DMS114 treated with DMSO at 0.1 percent for 48 hours (cell line): Measurements from ENCODE around the gene IDUA.

Experiments
- DNase-seq: peaks from one replicate; lab custom pipeline; 2025; ENCODE audit not compliant: unreplicated experiment; lab: John Stamatoyannopoulos, UW

The IDUA gene

DNA sequence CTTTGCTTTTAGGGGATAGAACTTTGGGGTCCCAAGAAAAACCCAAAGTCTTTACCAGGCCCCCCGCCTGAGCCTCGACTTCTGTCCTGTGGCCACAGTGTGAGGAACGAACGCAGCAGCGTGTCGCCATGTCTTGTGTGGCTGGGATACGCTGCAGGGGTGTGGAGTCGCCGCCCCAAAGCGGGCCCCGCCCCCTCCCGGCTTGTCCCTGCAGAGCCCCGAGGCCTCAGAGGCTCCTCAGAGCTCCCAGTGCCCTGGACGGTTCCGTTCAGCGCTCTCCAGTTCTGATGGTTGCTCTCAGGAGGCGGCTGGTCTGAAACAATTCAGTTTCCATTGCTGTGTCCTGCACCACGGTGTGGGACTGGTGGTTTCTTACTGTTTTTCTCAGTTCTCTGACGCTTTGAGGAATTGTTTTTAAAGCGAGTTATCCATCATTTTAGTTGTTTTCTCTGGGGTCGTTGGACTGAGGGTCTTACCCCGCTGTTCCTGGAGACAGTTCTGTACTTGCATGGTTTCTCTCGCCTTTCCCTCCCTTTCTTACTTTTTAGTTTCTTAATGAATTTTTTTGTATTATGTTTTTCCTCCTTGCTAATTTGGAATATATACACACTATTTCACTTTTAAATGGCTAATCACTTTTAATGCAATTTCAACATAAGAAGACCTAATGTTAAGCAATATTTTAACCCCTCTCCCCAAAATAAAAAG, 1.6 kb upstream of the IDUA start:
- no peak for DNase-seq

DNA sequence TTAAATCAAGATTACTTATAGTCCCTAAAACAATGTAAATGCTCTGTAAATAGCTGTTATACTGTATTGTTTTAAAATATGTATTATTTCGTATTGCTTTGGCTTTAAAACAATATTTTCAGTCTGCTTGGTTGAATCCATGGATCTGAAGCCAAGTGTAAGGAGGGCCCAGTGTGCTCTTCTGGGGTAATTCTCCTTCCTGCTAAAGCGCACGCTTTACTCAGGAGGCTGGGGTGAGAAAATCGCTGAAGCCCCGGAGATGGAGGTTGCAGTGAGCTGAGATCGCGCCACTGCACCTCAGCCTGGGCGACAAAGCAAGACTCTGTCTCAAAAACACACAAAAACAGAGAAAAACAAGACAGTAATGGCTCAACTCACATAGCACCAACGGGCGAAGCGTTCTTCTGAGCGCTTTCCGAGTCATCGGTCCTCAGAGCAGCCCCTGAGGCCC, 391 bp upstream of the IDUA start:
- DNase-seq = no peak

DNA sequence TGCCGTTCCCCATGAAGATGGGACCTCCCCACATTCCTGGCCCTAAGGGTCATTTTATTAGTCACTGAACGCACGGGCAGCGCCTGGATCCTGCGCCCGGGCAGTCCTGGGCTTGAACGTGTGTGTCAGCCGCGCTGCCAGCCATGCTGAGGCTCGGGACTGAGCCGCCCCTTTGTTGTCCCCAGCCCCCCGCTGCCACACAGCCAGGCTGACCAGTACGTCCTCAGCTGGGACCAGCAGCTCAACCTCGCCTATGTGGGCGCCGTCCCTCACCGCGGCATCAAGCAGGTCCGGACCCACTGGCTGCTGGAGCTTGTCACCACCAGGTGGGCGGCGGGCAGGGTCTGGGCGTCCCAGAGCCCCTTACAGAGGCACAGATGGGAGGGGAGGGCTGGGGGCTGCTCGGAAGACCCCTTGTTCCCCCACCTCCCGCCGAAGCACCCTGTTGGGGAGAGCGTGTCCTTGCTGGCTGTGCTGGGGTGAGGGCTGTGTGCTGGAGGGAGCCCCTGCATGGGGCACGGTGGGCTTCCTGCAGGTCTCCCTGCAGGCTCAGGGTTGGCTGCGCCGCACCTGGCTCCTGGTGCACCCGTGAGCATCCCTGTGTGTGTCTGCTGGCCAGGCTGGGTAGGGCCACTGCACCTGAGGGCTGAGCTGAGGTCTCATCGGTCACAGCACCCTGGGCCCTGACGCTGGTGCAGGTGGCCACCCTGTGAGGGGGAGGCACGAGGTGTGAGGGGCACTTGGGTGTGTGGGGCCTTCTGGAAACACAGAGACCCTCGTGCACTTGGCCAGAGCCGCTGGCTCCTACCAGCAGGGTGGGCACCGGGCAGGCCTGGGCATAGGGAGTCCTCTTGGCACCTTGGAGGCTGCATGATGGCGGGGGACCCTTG, 1.0 kb downstream of the IDUA start:
- no peak for DNase-seq

DNA sequence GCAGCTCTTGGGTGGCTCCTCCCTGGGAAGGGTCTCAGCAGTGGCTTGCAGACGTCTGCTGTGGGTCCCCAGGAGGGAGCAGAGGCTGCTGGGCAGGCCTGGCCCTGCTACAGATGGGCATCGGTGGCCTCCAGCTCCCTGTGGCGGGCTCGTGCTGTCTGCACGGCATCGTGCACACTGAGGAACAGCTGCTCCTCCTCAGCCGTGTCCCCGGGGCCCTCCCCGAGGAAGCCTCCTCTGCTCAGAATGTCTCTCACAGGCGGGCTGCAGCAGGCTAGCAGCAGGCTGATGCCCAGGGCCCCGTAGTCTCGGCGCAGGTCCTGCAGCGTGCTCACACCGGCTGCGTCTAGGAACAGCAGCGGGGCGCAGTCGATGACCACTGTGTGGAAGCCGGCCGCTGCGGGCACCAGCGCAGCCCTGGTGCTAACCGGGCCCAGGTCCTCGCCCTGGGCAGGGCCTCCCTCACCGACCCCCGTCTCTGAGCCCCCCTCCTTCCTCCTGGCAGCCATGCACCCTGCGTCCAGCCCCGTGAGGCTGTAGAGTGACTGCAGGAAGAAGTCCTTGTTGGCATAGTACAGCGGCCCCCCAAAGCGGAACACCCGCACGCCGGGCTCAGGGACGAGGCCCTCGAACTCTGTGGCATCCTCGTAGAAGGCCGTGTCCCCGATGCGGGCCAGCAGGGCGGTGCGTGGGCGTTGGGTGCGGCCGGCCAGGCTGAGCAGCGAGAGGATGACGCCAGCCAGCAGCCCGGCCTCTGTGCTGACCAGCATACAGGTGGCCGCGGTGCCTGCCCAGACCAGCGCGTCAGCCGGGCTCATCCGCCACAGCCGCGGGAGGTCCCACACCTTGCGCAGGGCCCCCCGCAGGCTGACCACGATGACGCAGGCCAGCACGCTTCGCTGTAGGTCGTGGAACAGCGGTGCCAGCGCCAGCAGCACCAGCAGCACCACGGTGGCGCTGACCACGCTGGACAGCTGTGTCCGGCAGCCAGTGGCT, 2.2 kb downstream of the IDUA start:
- DNase-seq = no peak

DNA sequence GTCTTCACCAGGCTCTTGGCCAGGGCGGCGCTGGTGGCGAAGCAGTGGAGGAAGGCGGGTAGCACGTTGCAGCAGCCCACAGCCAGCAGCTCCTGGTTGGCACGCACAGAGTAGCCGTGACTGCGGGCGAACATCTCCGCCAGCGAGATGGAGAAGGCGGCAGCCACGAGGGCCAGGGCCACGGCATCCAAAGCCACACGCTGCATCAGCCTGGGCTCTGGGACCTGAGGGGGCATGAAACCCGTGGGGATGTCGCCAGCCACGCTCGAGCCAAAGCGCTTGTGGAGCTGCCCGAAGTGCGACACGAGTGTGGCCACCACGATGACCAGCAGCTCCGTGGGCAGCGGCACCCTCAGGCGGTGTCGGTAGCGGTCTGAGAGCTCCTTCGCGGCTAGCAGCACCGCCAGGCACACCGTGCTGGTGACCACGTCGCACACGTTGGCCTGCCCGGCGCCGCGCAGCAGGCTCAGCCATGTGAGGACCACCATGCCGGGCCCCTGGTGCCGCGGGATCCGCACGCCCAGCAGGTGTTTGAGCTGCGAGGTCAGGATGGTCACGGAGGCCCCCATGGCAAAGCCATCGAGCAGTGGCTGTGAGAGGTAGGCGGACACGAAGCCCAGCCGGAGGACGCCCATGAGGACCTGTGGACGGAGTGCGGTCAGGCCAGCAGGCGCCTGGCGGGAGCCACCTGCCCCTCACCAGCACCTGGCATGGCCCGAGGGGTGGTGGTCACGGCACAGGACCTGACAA, 3.1 kb downstream of the IDUA start:
- no peak for DNase-seq

DNA sequence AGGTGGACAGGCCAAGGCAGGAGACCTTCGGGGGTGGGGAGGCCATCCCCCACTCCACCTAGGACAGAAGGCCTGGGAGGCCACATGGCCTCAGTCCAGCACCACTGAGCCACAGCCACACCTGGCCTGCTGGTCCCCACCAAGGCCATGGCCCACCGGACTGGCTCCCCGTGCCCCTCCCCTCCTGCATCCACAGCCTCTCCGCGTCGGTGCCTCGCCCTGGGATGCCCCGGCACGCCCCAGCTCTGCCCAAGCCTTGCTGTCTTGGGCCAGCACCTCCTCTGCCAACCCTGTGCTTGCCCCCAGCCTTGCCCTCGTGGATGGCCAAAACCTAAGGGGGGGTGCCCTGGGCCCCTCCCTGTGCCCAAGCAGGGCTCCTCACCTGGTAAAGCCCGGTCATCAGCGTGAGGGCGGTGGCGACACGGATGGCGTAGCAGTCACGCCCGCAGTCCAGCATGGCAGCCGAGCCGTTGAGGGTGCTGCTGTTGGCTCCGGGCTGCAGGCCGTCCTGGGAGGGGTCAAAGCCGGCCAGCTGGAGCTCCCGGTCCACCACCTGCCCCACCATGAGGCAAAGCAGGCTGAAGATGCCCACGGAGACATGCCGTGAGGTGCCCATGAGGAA, 4.0 kb downstream of the IDUA start:
- no peak for DNase-seq

DNA sequence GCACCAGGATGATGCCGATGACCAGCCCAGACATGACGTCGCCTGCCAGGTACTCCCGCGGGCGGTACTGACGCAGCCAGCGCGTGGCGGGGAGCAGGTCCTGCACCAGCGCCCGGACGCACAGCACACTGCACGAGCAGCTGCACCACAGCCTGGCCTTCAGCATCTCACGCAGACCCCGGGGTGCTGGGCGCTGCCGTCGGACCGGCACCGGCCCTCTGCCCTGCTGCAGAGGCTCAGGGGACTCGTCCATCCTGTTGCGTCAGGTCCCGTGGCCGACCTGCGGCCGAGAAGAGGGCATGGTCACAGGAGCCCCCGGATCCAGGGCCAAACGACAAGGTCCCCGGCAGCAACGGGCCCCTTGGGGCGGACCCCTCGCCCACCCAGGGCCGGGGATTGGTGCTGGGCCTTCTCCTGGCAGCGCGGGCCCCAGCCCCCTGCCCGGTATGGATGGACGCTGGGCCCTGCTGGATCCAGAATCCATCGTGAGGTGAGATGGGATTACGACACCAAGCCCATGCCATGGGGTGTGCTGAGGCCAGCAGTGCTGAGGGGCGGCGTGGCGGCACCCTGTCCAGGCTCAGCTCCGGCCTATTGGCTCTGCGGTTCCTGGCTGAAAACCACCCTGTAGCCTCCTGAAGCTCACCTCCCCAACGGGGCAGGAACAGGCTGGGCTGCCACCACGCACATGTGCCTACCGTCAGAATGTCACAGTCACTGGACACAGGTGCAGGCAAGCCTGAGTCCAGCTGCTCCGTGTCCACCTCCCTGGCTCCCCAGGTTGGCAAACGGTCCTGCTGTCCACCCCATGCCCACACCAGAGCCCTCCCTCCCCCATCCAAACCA, 4.8 kb downstream of the IDUA start:
- no peak for DNase-seq

DNA sequence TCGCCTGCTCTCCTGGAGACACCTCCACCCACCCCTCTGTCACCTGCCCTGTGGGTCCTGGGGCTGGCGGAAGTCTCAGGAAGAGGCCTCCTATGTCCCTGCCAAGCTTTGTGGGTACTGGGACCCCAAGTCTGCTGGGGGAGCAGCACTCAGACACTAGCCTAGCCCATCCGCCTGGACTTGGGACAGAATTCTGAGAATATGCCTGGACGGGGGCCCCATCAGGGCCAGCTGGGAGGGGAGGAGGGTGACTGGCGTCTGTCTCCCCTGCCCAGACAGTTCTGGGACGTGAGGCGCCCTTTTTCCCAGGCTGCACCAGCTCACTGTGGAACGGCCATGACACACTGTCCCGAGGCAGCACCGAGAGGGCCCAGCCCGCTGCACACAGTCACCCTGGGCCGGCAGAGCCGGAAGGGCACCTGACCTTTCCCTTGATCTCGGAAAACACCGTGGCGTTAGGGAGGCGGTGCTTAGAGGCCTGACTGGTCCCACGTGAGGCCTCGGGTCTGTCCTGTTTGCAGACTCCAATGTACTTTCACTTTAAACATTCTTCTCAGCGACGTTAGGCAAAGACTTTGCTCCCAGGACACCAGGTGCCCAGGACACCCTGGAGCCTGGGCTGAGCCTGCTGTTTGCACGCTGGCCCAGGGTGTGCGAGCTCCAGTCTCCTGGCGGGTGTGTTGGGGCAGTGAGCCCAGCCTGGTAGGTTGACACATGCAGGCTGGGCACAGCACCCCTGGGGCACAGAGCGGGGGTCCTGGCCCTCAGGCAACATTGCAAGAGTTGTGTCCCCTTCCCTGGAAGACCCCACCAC, 5.7 kb downstream of the IDUA start:
- DNase-seq = no peak

DNA sequence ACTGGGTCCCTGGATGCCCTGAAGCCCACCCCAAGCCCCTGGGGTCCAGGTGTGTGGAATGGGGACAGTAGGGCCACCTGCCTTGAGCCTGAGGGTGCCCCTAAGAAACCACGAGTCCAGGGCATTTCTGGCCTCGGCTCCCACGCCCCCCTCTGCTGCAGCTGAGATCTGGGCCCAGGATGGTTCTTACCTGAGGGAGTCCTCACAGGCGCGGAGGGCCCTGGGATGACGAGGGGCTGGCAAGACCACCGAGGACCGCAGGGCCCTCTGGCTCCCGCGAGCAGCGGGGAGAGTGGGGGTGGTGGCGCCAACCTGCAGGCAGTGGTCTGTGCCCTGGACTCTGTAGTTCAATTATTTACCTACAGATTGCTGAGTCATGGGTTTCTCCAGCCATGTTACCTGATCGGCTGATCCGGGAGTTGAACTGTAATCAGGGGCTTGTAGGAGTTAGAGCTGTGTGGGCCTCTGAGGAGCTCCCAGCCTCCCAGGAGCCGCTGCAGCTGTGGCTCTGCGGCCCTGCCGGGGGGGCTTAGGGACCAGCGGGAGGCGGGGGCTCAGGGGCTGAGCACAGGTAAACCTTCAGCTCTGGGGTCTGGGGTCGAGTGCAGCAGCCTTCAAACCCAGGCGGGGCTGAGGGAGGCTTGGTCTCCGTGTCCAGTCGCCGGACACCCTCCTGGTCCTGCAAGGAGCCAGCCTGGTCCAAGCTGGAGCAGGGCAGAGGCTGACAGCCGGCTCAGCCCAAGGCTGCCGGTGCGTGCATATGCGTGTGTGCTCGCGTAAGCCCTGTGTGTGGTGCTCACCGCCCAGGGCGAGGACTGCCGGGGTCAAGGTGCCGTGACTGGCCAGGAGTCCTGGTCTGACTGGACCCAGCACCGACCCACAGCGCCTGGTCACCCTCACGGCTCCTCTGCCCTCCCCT, 6.5 kb downstream of the IDUA start, which contains the start of gene SLC26A1:
Gene SLC26A1 (minus strand): TSS at position 294 of the 919 bp plus-strand sequence. CDS start 1,701 bp downstream, outside the sequence.
- DNase-seq = no peak

DNA sequence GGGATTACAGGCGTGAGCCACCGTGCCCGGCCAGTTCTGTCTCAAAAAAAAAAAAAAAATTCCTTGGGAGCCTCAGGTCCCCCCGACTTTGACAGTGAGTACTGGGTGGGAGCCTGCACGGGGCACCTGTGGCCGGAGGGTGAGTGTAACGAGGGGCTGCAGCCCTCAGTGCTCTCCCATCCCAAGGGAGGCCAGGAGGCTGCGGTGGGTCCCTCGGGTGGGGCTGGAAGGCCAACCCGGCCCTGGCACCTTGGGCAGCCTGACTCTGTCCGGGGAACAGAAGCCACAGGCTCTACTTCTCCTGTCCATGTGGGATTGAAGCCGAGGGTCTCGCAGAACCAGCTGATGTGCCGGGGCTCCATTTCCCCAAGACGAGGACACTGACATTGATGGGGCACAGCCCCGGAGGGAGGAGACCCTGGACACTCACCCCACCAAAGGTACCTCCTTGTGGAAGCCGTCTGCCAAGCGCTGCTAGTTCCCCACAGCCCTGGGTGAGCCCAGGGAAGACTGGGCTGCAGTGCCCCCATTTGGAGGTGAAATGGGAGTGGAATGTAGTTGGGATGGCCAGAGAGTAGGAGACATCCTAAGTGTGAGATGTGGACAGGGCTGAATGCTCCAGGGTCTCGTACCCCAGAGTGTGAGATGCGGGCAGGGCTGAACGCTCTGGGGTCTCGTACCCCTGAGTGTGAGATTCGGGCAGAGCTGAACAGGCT, 8.6 kb downstream of the IDUA start:
- no peak for DNase-seq

DNA sequence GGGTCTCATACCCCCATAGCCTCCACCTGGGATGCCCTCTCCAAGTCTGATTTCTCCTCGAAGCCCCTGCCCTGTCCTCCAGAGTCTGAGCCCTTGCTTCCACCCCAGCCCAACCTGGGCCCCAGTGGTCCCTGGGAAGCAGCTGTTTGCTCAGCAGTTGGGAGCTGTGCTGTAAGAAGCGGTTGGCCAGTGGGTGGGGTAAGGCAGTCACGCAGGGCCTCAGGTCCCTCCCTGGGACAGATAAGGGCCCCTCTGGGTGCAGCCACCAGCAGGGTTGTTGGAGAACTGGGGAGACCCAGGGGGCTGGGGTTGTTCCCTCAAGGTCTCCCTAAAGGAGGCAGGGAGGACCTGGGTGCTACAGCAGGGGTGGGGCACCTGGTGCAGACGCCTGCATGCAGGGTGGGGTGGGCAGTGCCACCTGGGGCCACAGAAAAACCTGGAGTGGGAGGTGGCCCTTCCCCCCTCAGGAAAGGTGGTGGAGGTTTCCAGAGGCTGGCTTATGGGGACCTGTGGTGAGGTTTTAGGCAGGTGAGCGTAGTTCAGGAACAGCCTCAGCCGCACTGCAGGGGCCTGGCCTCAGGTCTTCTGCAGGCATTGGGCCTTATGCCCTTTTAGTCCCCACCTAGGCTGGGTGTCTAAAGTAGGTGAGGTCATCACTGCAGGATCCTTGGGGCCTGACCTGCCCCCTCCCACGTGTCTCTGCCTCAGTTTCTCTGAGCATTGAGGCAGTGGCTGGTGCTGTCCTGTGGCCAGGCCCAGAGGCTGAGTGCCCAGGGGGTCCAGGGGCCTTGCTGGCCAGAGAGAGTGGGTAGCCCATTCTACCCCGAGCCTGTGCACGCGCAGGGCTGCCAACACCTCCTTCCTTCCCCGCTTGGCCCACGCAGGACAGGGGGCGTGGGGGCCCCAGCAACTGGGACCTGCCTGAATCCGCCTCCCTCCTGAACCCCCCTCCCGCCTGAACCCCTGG, 9.5 kb downstream of the IDUA start:
- DNase-seq = no peak

DNA sequence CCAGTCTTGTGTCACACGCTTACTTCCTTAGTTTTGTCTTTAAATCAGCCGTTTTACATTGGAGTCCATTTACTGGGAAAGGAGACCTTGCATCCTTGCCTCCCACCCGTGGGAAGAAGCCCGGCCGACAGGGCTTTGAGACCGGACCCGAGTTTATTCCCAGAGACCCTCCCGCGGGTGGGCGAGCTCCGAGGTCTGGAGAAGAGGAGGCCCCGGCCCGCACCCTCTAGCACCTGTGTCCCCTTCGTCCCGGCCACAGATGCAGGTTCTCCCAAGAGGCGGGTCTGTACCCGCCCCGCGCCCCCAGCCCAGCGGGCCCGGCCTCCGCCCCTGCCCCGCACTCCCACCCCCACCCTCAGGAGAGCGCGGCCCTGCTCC, 10.1 kb downstream of the IDUA start:
- DNase-seq = no peak

DNA sequence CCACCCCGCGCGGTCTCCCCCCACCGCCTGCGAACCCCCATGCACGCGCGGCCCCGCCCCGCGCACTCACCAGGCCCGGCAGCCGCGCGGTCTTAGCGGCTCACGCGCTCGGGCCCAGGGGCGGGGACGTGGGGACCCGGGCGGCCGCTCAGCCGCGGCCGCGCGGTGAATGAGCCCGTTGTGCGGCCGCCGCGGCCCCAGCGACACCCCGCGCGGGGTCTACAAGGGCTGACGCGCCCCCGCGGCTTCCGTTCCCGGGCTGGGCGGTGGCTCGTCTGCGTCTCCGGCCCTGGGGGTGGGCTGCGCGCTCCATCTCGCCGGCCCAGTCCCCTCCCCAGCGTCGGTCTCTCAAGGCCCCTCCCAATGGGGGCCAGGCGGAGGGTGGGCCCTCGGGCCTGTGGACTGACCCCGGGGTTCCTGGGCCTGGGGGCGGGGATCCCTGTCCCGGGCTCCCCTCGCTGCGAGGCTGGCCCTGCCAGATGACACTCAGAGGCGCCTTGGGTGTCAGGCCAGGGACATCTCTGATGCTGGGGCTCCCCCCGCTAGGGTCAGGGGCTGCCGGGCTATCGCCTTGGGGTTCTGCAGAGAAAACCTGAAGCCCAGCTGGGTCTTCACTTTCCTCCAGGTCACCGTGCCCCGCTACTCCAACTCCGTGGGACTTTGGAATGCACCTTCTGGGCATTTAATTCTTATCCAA, 10.7 kb downstream of the IDUA start:
- DNase-seq = no peak

DNA sequence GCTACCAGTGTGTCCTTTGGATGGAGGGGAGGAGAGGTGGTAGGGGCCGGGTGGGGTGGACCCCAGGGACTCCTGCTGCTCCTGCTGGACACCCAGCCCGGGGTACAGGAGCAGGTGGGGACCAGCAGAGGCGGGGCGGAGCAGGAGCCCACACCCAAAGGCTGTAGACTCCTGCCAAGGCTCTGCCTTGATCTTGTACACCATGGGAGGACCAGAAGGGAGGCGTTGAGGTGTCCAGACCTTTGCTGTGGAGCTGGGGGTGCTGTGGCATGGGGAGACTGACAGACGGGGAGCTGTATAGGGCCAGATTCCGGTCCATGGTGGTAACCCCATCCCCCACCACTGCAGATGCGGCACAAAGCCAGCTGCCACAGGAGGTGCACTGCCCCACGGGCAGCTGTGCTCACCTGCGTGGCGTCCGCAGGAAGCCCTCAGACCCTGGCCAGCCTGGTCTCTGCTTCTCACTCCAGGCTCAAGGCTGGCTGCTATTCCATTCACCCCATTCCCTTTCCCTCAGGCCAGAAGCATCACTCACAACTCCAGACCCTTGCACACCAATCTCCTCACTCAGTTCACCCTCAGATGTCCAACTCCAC, 11.3 kb downstream of the IDUA start:
- no peak for DNase-seq
